Activated CD4-positive, alpha-beta memory T cell treated with anti-CD3 and anti-CD28 coated beads, Interleukin-2, amount 10 ng/mL, durations not matched to agents 7 days and 5 days (primary cell): ENCODE results near the gene FBXW10. TPM values are rescaled to one million over a fixed set of nuclear protein-coding genes. Genes with fewer than 3 reads are reported as not detected.
"Not testable (repeated sequence)": the region's sequence is repeated elsewhere in the genome, so short reads cannot be mapped to it uniquely, and the experiment has no call there.

ENCODE experiments used
- CTCF ChIA-PET: fragments of 350-600 bp; sonication (Branson Sonifier 250); formaldehyde crosslinking; loops from one replicate; lab custom pipeline; 2021; ENCODE audit warnings: antibody characterized with exemption, inconsistent platforms; lab: Charles Lee
- POLR2A ChIA-PET: fragments of 350-600 bp; sonication (Branson Sonifier 250); formaldehyde crosslinking; loops from one replicate; lab custom pipeline; 2021; ENCODE audit warnings: antibody characterized with exemption; lab: Charles Lee
- DNase-seq: peaks from one replicate; pipeline ENCODE4 v3.0.0-alpha.2; 2020
- H3K27ac Mint-ChIP-seq: one replicate; pipeline ENCODE4 v1.8.0; 2021; ENCODE audit warnings: mild to moderate bottlenecking, mixed read lengths
- H3K27me3 Mint-ChIP-seq: one replicate; pipeline ENCODE4 v1.8.0; 2021; ENCODE audit warnings: mixed read lengths
- H3K36me3 Mint-ChIP-seq: one replicate; pipeline ENCODE4 v1.8.0; 2021; ENCODE audit warnings: low read depth, mixed read lengths
- H3K4me1 Mint-ChIP-seq: one replicate; pipeline ENCODE4 v1.8.0; 2021; ENCODE audit warnings: mixed read lengths
- H3K4me3 Mint-ChIP-seq: one replicate; pipeline ENCODE4 v1.8.0; 2021; ENCODE audit warnings: mild to moderate bottlenecking, mixed read lengths
- H3K9me3 Mint-ChIP-seq: one replicate; pipeline ENCODE4 v1.8.0; 2021; ENCODE audit warnings: mixed read lengths
- total RNA-seq, 2 experiments: library from RNA; stranded (reverse); gene quantifications; one replicate each; pipeline ENCODE4 v1.2.3, GENCODE V29; 2021

The FBXW10 gene
- total RNA-seq, 2 experiments from 2014 or later: not detected

DNA sequence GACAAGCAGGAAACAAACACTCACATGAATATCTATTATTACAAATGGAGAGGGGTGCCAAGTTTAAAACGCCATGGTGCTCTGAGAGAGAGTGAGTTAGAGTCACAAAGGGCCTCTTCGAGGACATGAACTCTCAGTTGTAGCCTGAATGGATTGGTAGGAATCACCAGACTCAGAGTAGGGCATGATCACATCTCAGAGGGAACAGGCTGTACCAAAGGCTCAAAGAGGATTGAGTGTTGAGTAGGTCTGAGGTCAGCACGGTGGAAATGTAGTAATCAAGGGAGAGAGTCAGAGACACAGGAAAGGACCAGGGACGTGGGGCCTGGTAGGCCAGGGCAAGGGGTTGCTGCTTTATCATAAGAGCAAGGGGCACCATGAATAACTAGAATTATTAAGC is 10.5 kb upstream of the FBXW10 start:
- H3K4me3 Mint-ChIP-seq, DNase-seq, CTCF ChIA-PET, H3K36me3 Mint-ChIP-seq, H3K9me3 Mint-ChIP-seq, H3K27me3 Mint-ChIP-seq, POLR2A ChIA-PET, H3K27ac Mint-ChIP-seq, H3K4me1 Mint-ChIP-seq: not testable (repeated sequence)

GRCh38 chr17:18739616-18740391 is 4.0 kb upstream of the FBXW10 start:
- H3K4me1 Mint-ChIP-seq, CTCF ChIA-PET, H3K36me3 Mint-ChIP-seq, H3K4me3 Mint-ChIP-seq, H3K9me3 Mint-ChIP-seq, H3K27me3 Mint-ChIP-seq, POLR2A ChIA-PET, DNase-seq, H3K27ac Mint-ChIP-seq: not testable (repeated sequence)

DNA sequence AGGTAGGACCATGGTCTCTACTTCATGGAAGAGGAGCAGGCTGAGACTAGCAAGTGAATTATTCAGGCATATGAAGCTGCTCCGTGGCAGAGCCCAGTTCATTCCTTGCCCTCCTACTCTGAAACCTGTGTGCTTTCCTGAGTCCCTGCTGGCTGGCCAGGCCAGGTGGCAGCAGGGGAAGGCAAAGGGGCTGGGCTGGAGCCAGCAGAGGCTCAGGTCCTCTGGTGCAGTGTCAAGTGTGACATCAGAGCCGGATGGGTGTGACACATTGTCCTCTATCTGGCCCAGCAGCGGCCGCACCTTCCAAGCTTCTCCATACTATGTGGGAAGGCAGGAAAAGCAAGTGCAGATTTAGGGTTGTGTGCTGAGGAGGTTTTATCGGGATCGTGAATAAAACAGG is 2.6 kb upstream of the FBXW10 start:
- POLR2A ChIA-PET, CTCF ChIA-PET, H3K4me1 Mint-ChIP-seq, H3K27ac Mint-ChIP-seq, H3K4me3 Mint-ChIP-seq, H3K36me3 Mint-ChIP-seq, H3K9me3 Mint-ChIP-seq, H3K27me3 Mint-ChIP-seq, DNase-seq: not testable (repeated sequence)

- CTCF ChIA-PET, H3K4me3 Mint-ChIP-seq, H3K27ac Mint-ChIP-seq, POLR2A ChIA-PET, H3K9me3 Mint-ChIP-seq, H3K36me3 Mint-ChIP-seq, H3K27me3 Mint-ChIP-seq, H3K4me1 Mint-ChIP-seq, DNase-seq: not testable (repeated sequence)
Observed at GRCh38 chr17:18744726-18745125, 872 bp downstream of the FBXW10 start.

- H3K27me3 Mint-ChIP-seq, H3K4me1 Mint-ChIP-seq, H3K4me3 Mint-ChIP-seq, H3K36me3 Mint-ChIP-seq, DNase-seq, POLR2A ChIA-PET, H3K9me3 Mint-ChIP-seq, CTCF ChIA-PET, H3K27ac Mint-ChIP-seq: not testable (repeated sequence)
Observed at GRCh38 chr17:18746551-18746950, 2.7 kb downstream of the FBXW10 start.

DNA sequence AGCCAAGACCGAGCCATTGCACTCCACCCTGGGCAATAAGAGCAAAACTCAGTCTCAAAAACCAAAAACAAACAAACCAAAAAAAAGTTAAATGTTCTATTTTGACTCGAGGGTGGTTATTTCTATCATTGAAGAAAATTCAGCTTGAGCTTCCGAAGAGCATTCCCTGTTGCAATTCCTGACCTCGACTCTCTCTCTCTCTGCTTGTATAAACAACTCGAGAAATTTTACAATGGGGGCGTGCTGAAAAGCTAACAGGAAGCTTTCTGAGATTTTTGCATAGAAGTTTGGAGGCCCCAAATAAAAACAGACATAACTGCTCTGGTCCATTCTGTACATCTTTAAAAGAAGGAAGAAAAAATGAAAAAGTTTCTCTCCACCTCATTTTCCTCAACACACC is 3.6 kb downstream of the FBXW10 start:
- H3K4me1 Mint-ChIP-seq, H3K27me3 Mint-ChIP-seq, CTCF ChIA-PET, DNase-seq, H3K4me3 Mint-ChIP-seq, H3K9me3 Mint-ChIP-seq, H3K36me3 Mint-ChIP-seq, H3K27ac Mint-ChIP-seq, POLR2A ChIA-PET: not testable (repeated sequence)

- DNase-seq, H3K4me3 Mint-ChIP-seq, H3K36me3 Mint-ChIP-seq, H3K27ac Mint-ChIP-seq, H3K9me3 Mint-ChIP-seq, H3K4me1 Mint-ChIP-seq, CTCF ChIA-PET, H3K27me3 Mint-ChIP-seq, POLR2A ChIA-PET: not testable (repeated sequence)
Observed at GRCh38 chr17:18750242-18750641, 6.4 kb downstream of the FBXW10 start.

GRCh38 chr17:18753829-18754409 is 10.1 kb downstream of the FBXW10 start:
- H3K4me3 Mint-ChIP-seq, POLR2A ChIA-PET, CTCF ChIA-PET, DNase-seq, H3K36me3 Mint-ChIP-seq, H3K27ac Mint-ChIP-seq, H3K27me3 Mint-ChIP-seq, H3K4me1 Mint-ChIP-seq, H3K9me3 Mint-ChIP-seq: not testable (repeated sequence)

GRCh38 chr17:18755969-18756368 is 12.1 kb downstream of the FBXW10 start:
- H3K27me3 Mint-ChIP-seq, H3K4me3 Mint-ChIP-seq, DNase-seq, H3K9me3 Mint-ChIP-seq, POLR2A ChIA-PET, CTCF ChIA-PET, H3K36me3 Mint-ChIP-seq, H3K4me1 Mint-ChIP-seq, H3K27ac Mint-ChIP-seq: not testable (repeated sequence)

- H3K9me3 Mint-ChIP-seq, H3K4me3 Mint-ChIP-seq, H3K4me1 Mint-ChIP-seq, H3K36me3 Mint-ChIP-seq, DNase-seq, H3K27me3 Mint-ChIP-seq, POLR2A ChIA-PET, H3K27ac Mint-ChIP-seq, CTCF ChIA-PET: not testable (repeated sequence)
Observed at GRCh38 chr17:18757368-18758044, 13.7 kb downstream of the FBXW10 start.

DNA sequence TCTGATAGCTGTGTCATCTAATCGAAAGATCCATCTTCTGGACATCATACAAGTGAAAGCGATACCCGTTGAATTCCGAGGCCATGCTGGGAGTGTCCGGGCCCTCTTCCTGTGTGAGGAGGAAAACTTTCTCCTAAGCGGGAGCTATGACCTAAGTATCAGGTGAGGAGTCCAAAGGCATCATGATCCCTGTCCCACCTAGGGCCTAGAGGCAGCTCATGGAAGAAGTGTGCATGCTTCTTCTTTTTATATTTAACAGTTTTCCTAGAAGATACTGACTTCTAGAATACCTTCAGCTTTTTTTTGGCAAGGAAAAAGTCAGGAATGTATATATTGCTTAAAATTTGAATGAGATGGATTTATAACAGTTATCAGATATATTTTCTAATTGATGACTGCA is 14.5 kb downstream of the FBXW10 start:
- H3K4me1 Mint-ChIP-seq, CTCF ChIA-PET, H3K27me3 Mint-ChIP-seq: not testable (repeated sequence)

DNA sequence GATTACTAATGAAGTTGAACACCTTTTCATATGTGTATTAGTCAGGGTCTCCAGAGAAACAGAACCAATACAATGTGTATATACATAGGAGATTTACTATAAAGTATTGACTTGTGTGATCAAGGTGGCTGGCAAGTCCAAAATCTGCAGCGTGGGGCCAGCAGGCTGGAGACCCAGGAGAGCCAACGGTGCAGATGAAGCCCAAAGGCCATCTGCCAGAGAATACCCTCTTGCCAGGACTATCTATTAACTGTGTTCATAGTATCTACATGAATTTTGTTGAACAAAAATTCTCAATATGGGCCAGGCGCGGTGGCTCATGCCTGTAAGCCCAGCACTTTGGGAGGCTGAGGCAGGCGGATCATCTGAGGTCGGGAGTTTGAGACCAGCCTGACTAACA is 16.4 kb downstream of the FBXW10 start:
- DNase-seq, POLR2A ChIA-PET, H3K4me3 Mint-ChIP-seq, CTCF ChIA-PET, H3K27ac Mint-ChIP-seq, H3K27me3 Mint-ChIP-seq, H3K4me1 Mint-ChIP-seq, H3K36me3 Mint-ChIP-seq, H3K9me3 Mint-ChIP-seq: not testable (repeated sequence)

More for the DNA sequence above, 14.5 kb downstream of the FBXW10 start:
- H3K27ac Mint-ChIP-seq, H3K36me3 Mint-ChIP-seq, H3K9me3 Mint-ChIP-seq, H3K4me3 Mint-ChIP-seq, DNase-seq, POLR2A ChIA-PET: not testable (repeated sequence)

GRCh38 chr17:18770572-18770971 is 26.7 kb downstream of the FBXW10 start:
- H3K27ac Mint-ChIP-seq, CTCF ChIA-PET, DNase-seq, POLR2A ChIA-PET, H3K36me3 Mint-ChIP-seq, H3K4me1 Mint-ChIP-seq, H3K4me3 Mint-ChIP-seq, H3K9me3 Mint-ChIP-seq: not testable (repeated sequence)
- peaks cover 13% of the 10 kb centered on the region for H3K27me3 Mint-ChIP-seq

- CTCF ChIA-PET, H3K36me3 Mint-ChIP-seq: not testable (repeated sequence)
Observed at GRCh38 chr17:18771066-18771465, 27.2 kb downstream of the FBXW10 start.

More at GRCh38 chr17:18771066-18771465, 27.2 kb downstream of the FBXW10 start:
- H3K4me3 Mint-ChIP-seq, H3K4me1 Mint-ChIP-seq, DNase-seq, H3K9me3 Mint-ChIP-seq, H3K27ac Mint-ChIP-seq, POLR2A ChIA-PET: not testable (repeated sequence)
- peaks cover 13% of the 10 kb centered on the region for H3K27me3 Mint-ChIP-seq
